GM23248 (cell line): ENCODE results near the gene VEZT. TPM values are rescaled to one million over a fixed set of nuclear protein-coding genes. Genes with fewer than 3 reads are reported as not detected.

Experiments used
- DNase-seq: peaks from one replicate; pipeline ENCODE4 v3.0.0-alpha.2; 2015
- H2AFZ ChIP-seq: fragments of 200-600 bp; sonication (generic); 2 replicates; pipeline ENCODE4 v1.6.1; 2016; ENCODE audit warnings: antibody characterized with exemption
- H3F3A ChIP-seq: fragments of 200-600 bp; sonication (generic); 2 replicates; pipeline ENCODE4 v1.6.1; 2016; ENCODE audit warnings: mild to moderate bottlenecking, antibody characterized with exemption, mixed run types; ENCODE audit not compliant: insufficient read depth
- H3K27ac ChIP-seq: fragments of 200-600 bp; sonication (generic); 2 replicates; pipeline ENCODE4 v1.5.1; 2016; ENCODE audit warnings: mild to moderate bottlenecking
- H3K27me3 ChIP-seq: fragments of 200-600 bp; sonication (generic); replicated peaks from 2 replicates; pipeline ENCODE4 v1.6.1; 2016; ENCODE audit warnings: mild to moderate bottlenecking; ENCODE audit not compliant: insufficient read depth
- H3K36me3 ChIP-seq: fragments of 200-600 bp; sonication (generic); 2 replicates; pipeline ENCODE4 v1.6.1; 2016; ENCODE audit warnings: low read depth, mild to moderate bottlenecking
- H3K4me1 ChIP-seq: fragments of 200-600 bp; sonication (generic); 2 replicates; pipeline ENCODE4 v1.6.1; 2016; ENCODE audit warnings: mild to moderate bottlenecking; ENCODE audit not compliant: insufficient read depth
- H3K4me2 ChIP-seq: fragments of 200-600 bp; sonication (generic); one replicate; pipeline ENCODE4 v1.6.1; 2016; ENCODE audit warnings: mild to moderate bottlenecking; ENCODE audit not compliant: unreplicated experiment
- H3K4me3 ChIP-seq: fragments of 200-600 bp; sonication (generic); 2 replicates; pipeline ENCODE4 v1.5.1; 2016; ENCODE audit warnings: mild to moderate bottlenecking
- H3K79me2 ChIP-seq: fragments of 200-600 bp; sonication (generic); 2 replicates; pipeline ENCODE4 v1.6.1; 2016; ENCODE audit warnings: mild to moderate bottlenecking; ENCODE audit not compliant: insufficient read depth
- H3K9ac ChIP-seq: fragments of 200-600 bp; sonication (generic); 2 replicates; pipeline ENCODE4 v1.6.1; 2016; ENCODE audit warnings: mild to moderate bottlenecking
- H3K9me2 ChIP-seq: fragments of 200-600 bp; sonication (generic); 2 replicates; pipeline ENCODE4 v1.6.1; 2016; ENCODE audit warnings: mixed run types, mild to moderate bottlenecking, moderate library complexity; ENCODE audit not compliant: insufficient read depth
- H3K9me3 ChIP-seq: fragments of 200-600 bp; sonication (generic); one replicate; pipeline ENCODE4 v1.6.1; 2017; ENCODE audit warnings: low read depth
- H4K20me1 ChIP-seq: fragments of 200-600 bp; sonication (generic); 2 replicates; pipeline ENCODE4 v1.6.0; 2016; ENCODE audit not compliant: insufficient read depth
- EZH2 ChIP-seq: fragments of 200-600 bp; sonication (generic); IDR thresholded peaks from 2 replicates; pipeline ENCODE4 v1.6.1; 2018; ENCODE audit warnings: antibody characterized with exemption, mild to moderate bottlenecking; ENCODE audit not compliant: insufficient read depth, poor library complexity, severe bottlenecking
- EZH2phosphoT487 ChIP-seq: fragments of 200-600 bp; sonication (generic); IDR thresholded peaks from 2 replicates; pipeline ENCODE4 v1.6.1; 2018; ENCODE audit warnings: antibody characterized with exemption, moderate library complexity, mild to moderate bottlenecking, low read depth; ENCODE audit not compliant: insufficient read depth
- WGBS, 2 experiments: methylation state at CpG; one replicate each; pipeline ENCODE4 v1.1.6; 2015 to 2017; ENCODE audit warnings: low lambda C conversion rate in 2 of 2, low coverage in 1 of 2; ENCODE audit errors: missing lambda C conversion rate in 2 of 2; 5-methylcytosine and 5-hydroxymethylcytosine counted together
- in situ Hi-C: fragments of 300-500 bp; cut with MboI; formaldehyde crosslinking; loops from 2 replicates; pipeline ENCODE4 v1.15.0; 2020
- polyA plus RNA-seq: library from polyadenylated mRNA; unstranded; fragments of >200 nt; fragmentation: Nextera tagmentation; extraction: Ambion mirVana; gene quantifications from 2 replicates; pipeline ENCODE4 v1.2.1, GENCODE V29; 2016
- total RNA-seq: library from RNA; depleted of rRNA; stranded (reverse); fragments of >200 nt; shearing (Covaris generic); gene quantifications from 2 replicates; pipeline ENCODE4 v1.2.3, GENCODE V29; 2014

The VEZT gene
- total and polyA plus RNA-seq, 2 experiments from 2014 or later = 36.9 to 40.2 TPM

GRCh38 chr12:95282266-95282665 is 64.7 kb downstream of the VEZT start:
- no peak for DNase-seq
- H3K79me2 ChIP-seq = no peaks in the 10 kb centered on the region
- WGBS, 2 experiments = 98 to 100% methylated on average over 6 of the region's 6 CpGs

GRCh38 chr12:95283371-95283770 is 65.8 kb downstream of the VEZT start:
- no peak overlapping the region for H3K4me3 ChIP-seq
- H3K27me3 ChIP-seq = no peaks in the 10 kb centered on the region
- WGBS, 2 experiments = 56 to 64% methylated on average over 1 of the region's 1 CpG
- no peak for TF ChIP-seq EZH2
- no peak for TF ChIP-seq EZH2phosphoT487
- no peaks in the 10 kb centered on the region for H3K9me2 ChIP-seq
- in situ Hi-C loops = no loop called here
- DNase-seq = no peak
- H3K9ac ChIP-seq = no peak overlapping the region
- no peaks in the 10 kb centered on the region for H3K9me3 ChIP-seq
- no peak overlapping the region for H3K27ac ChIP-seq
- H3K4me2 ChIP-seq = no peak overlapping the region
- no peaks in the 10 kb centered on the region for H3K79me2 ChIP-seq
- H3K36me3 ChIP-seq = peaks cover 23% of the 10 kb centered on the region
- no peak overlapping the region for H2AFZ ChIP-seq
- H3F3A ChIP-seq = no peaks in the 10 kb centered on the region
- H4K20me1 ChIP-seq = no peaks in the 10 kb centered on the region
- H3K4me1 ChIP-seq = no peaks in the 10 kb centered on the region

More at GRCh38 chr12:95282266-95282665, 64.7 kb downstream of the VEZT start:
- Histone ChIP-seq H3K9me2 (no peaks in the 10 kb centered on the region), H3K9ac (no peak overlapping the region), H3K4me3 (no peak overlapping the region), H3K4me1 (peaks cover 5% of the 10 kb centered on the region), H3F3A (peaks cover 3% of the 10 kb centered on the region; the same call in 1 of the 2 replicates), H3K4me2 (no peak overlapping the region), H3K27ac (no peak overlapping the region), H3K36me3 (peaks cover 22% of the 10 kb centered on the region), H3K27me3 (no peaks in the 10 kb centered on the region), H3K9me3 (no peaks in the 10 kb centered on the region), H2AFZ (no peak overlapping the region), H4K20me1 (no peaks in the 10 kb centered on the region)
- TF ChIP-seq EZH2phosphoT487 (no peak), EZH2 (no peak)
- in situ Hi-C loops = no loop called here

- DNase-seq = no peak
Measured at GRCh38 chr12:95286713-95287112, 69.1 kb downstream of the VEZT start.

GRCh38 chr12:95291501-95291900 is 73.9 kb downstream of the VEZT start:
- Histone ChIP-seq H2AFZ (no peak overlapping the region), H3K27ac (no peak overlapping the region), H3K27me3 (no peaks in the 10 kb centered on the region), H3K9ac (no peak overlapping the region), H3K4me1 (no peaks in the 10 kb centered on the region), H3K36me3 (peaks cover 32% of the 10 kb centered on the region), H3K9me3 (no peaks in the 10 kb centered on the region), H3F3A (no peaks in the 10 kb centered on the region), H3K9me2 (no peaks in the 10 kb centered on the region), H3K79me2 (no peaks in the 10 kb centered on the region), H3K4me3 (no peak overlapping the region), H4K20me1 (no peaks in the 10 kb centered on the region), H3K4me2 (no peak overlapping the region)
- in situ Hi-C loops = no loop called here
- WGBS, 2 experiments = 96 to 98% methylated on average over 2 of the region's 2 CpGs
- TF ChIP-seq EZH2 (no peak), EZH2phosphoT487 (no peak)
- DNase-seq = no peak

More at GRCh38 chr12:95286713-95287112, 69.1 kb downstream of the VEZT start:
- H3K36me3 ChIP-seq = peaks cover 28% of the 10 kb centered on the region
- TF ChIP-seq EZH2phosphoT487 = no peak
- TF ChIP-seq EZH2 = no peak
- H3K9me3 ChIP-seq = no peaks in the 10 kb centered on the region
- in situ Hi-C loops = no loop called here
- H3F3A ChIP-seq = no peaks in the 10 kb centered on the region
- H3K9ac ChIP-seq = no peak overlapping the region
- no peaks in the 10 kb centered on the region for H3K79me2 ChIP-seq
- H2AFZ ChIP-seq = no peak overlapping the region
- H3K27ac ChIP-seq = no peak overlapping the region
- WGBS, 2 experiments = 50 to 53% methylated on average over 3 of the region's 3 CpGs
- no peaks in the 10 kb centered on the region for H3K27me3 ChIP-seq
- H3K9me2 ChIP-seq = no peaks in the 10 kb centered on the region
- no peak overlapping the region for H3K4me2 ChIP-seq
- H3K4me3 ChIP-seq = no peak overlapping the region
- H4K20me1 ChIP-seq = no peaks in the 10 kb centered on the region
- no peaks in the 10 kb centered on the region for H3K4me1 ChIP-seq

- in situ Hi-C loops = no loop called here
- no peak overlapping the region for H3K4me3 ChIP-seq
- no peak for DNase-seq
- peaks cover 29% of the 10 kb centered on the region for H3K36me3 ChIP-seq
- peaks cover 6% of the 10 kb centered on the region for H3F3A ChIP-seq
- H3K9ac ChIP-seq = no peak overlapping the region
- H3K4me1 ChIP-seq = peaks cover 13% of the 10 kb centered on the region
- H3K27ac ChIP-seq = no peak overlapping the region
- 77 to 85% methylated on average over 5 of the region's 5 CpGs for WGBS, 2 experiments
- no peaks in the 10 kb centered on the region for H3K79me2 ChIP-seq
- no peak overlapping the region for H2AFZ ChIP-seq
- no peaks in the 10 kb centered on the region for H3K27me3 ChIP-seq
- no peak overlapping the region for H3K4me2 ChIP-seq
- TF ChIP-seq EZH2 (no peak), EZH2phosphoT487 (no peak)
- no peaks in the 10 kb centered on the region for H3K9me2 ChIP-seq
- H3K9me3 ChIP-seq = no peaks in the 10 kb centered on the region
- no peaks in the 10 kb centered on the region for H4K20me1 ChIP-seq
Measured at GRCh38 chr12:95298916-95299315, 81.3 kb downstream of the VEZT start.
